ENCODE data around the gene CALCB. TPM values are rescaled to one million over a fixed set of nuclear protein-coding genes. Genes with fewer than 3 reads are reported as not detected.

CALCB gene
- total RNA-seq, 1 experiment from 2014 or later = 22.3 TPM

DNA sequence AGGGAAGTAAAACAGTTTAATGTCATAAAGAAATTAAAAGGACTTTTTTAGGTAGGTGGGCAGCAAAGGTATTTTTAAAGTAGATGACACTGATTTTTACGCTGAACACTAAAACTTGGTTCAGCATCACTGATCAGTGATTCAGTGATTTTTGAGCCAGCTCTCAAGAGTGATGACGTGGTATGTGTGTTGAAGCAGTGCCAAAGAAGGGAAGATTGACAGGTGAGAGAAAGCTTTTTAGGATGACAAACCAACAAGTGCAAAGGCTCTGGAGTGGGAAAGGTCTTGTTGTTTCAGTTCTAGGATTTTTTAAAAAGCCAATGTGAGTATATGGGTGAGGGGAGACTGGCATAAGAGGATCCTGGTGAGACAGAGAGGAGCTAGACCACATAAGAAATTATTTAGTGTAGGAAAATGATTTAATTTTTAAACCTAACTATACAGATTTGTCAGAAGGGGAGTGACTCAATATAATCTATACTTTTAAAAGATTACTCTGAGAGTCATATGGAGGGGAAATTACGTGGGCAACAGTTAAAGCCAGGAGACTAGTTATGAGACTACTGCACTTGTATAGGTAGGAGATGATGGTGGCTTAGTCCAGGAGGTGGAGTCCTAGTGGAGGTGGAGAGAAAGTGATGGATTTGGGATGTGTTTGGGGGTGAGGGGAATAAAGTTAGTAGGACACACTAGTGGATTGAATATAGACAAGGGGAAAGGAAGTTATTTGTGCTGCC lies 17.6 kb upstream of the CALCB start:
- CTCF ChIA-PET = no interaction called here
- intact Hi-C loops (cut with micrococcal nuclease; ENCODE audit: unreplicated experiment) = no loop called here
- no peak overlapping the region for H3K4me3 ChIP-seq (ENCODE audit: low read depth, low read length, poor library complexity, severe bottlenecking)
- H3K27ac ChIP-seq (ENCODE audit: low read depth, low read length, poor library complexity, severe bottlenecking) = no peak overlapping the region
- H3K4me1 ChIP-seq (ENCODE audit: insufficient read depth, low read length, poor library complexity, severe bottlenecking) = no peaks in the 10 kb centered on the region
- DNase-seq (ENCODE audit: low spot score) = no peak
- no peaks in the 10 kb centered on the region for H3K36me3 ChIP-seq (ENCODE audit: insufficient read depth, low read length, poor library complexity, severe bottlenecking)
- no TSS peak for BruUV-seq (replicated peaks)
- TF ChIP-seq, protein P1, sequence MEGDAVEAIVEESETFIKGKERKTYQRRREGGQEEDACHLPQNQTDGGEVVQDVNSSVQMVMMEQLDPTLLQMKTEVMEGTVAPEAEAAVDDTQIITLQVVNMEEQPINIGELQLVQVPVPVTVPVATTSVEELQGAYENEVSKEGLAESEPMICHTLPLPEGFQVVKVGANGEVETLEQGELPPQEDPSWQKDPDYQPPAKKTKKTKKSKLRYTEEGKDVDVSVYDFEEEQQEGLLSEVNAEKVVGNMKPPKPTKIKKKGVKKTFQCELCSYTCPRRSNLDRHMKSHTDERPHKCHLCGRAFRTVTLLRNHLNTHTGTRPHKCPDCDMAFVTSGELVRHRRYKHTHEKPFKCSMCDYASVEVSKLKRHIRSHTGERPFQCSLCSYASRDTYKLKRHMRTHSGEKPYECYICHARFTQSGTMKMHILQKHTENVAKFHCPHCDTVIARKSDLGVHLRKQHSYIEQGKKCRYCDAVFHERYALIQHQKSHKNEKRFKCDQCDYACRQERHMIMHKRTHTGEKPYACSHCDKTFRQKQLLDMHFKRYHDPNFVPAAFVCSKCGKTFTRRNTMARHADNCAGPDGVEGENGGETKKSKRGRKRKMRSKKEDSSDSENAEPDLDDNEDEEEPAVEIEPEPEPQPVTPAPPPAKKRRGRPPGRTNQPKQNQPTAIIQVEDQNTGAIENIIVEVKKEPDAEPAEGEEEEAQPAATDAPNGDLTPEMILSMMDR (conservative IDR thresholded peaks at IDR 0.05; ENCODE audit: low read depth, low read length) = no peak
- TF ChIP-seq EZH2 (IDR thresholded peaks at IDR 0.05; ENCODE audit: borderline replicate concordance, low read depth, low read length, poor library complexity, severe bottlenecking) = no peak
- H3K27me3 ChIP-seq (replicated peaks; ENCODE audit: insufficient read depth, low read depth, low read length, poor library complexity) = no peaks in the 10 kb centered on the region
- POLR2A ChIA-PET (ENCODE audit: low non-redundant PET) = no interaction called here
- no peaks in the 10 kb centered on the region for H3K9me3 ChIP-seq (ENCODE audit: low read depth, low read length, poor library complexity, severe bottlenecking)

DNA sequence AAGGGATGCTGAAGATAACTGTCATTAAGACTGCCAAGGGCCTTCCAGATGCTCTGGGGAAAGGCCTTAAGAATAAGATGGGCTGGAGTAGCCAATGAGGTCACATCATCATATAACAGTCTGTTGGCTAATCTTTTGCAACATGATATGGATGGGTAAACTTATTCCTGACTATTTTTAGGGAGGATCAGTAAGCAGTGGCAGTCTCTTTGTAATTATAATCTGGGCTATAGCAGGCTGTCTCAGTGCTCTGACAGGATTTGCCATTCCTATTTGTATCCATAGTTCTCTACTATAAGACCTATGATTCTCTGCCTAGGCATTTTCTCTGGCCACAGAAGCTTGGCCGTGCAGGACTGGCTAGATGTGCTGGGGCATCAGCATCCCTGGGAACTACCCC lies 16.1 kb upstream of the CALCB start:
- CTCF ChIA-PET = no interaction called here
- intact Hi-C loops (cut with micrococcal nuclease; ENCODE audit: unreplicated experiment) = no loop called here

GRCh38 chr11:15059132-15059915 lies 14.1 kb upstream of the CALCB start:
- Histone ChIP-seq H3K27me3 (replicated peaks; ENCODE audit: insufficient read depth, low read depth, low read length, poor library complexity) (no peaks in the 10 kb centered on the region), H3K4me3 (ENCODE audit: low read depth, low read length, poor library complexity, severe bottlenecking) (no peak overlapping the region), H3K36me3 (ENCODE audit: insufficient read depth, low read length, poor library complexity, severe bottlenecking) (no peaks in the 10 kb centered on the region), H3K27ac (ENCODE audit: low read depth, low read length, poor library complexity, severe bottlenecking) (no peak overlapping the region), H3K9me3 (ENCODE audit: low read depth, low read length, poor library complexity, severe bottlenecking) (no peaks in the 10 kb centered on the region), H3K4me1 (ENCODE audit: insufficient read depth, low read length, poor library complexity, severe bottlenecking) (no peaks in the 10 kb centered on the region)
- POLR2A ChIA-PET (ENCODE audit: low non-redundant PET) = no interaction called here
- BruUV-seq (replicated peaks) = no TSS peak
- intact Hi-C loops (cut with micrococcal nuclease; ENCODE audit: unreplicated experiment) = no loop called here
- no peak for DNase-seq (ENCODE audit: low spot score)
- TF ChIP-seq, protein P1 (conservative IDR thresholded peaks at IDR 0.05; ENCODE audit: low read depth, low read length) = no peak
- TF ChIP-seq EZH2 (IDR thresholded peaks at IDR 0.05; ENCODE audit: borderline replicate concordance, low read depth, low read length, poor library complexity, severe bottlenecking) = no peak
- CTCF ChIA-PET = interaction anchor here (1.0 kb wide), 1 partner anchor 16 kb away, joined by 3 read pairs; no protein-coding TSS in a partner anchor

More for the DNA sequence above, 16.1 kb upstream of the CALCB start:
- no TSS peak for BruUV-seq (replicated peaks)
- DNase-seq (ENCODE audit: low spot score) = no peak
- TF ChIP-seq, protein P1 (conservative IDR thresholded peaks at IDR 0.05; ENCODE audit: low read depth, low read length) = no peak
- no peak for TF ChIP-seq EZH2 (IDR thresholded peaks at IDR 0.05; ENCODE audit: borderline replicate concordance, low read depth, low read length, poor library complexity, severe bottlenecking)
- Histone ChIP-seq H3K9me3 (ENCODE audit: low read depth, low read length, poor library complexity, severe bottlenecking) (no peaks in the 10 kb centered on the region), H3K27me3 (replicated peaks; ENCODE audit: insufficient read depth, low read depth, low read length, poor library complexity) (no peaks in the 10 kb centered on the region), H3K4me1 (ENCODE audit: insufficient read depth, low read length, poor library complexity, severe bottlenecking) (no peaks in the 10 kb centered on the region), H3K27ac (ENCODE audit: low read depth, low read length, poor library complexity, severe bottlenecking) (no peak overlapping the region), H3K36me3 (ENCODE audit: insufficient read depth, low read length, poor library complexity, severe bottlenecking) (no peaks in the 10 kb centered on the region), H3K4me3 (ENCODE audit: low read depth, low read length, poor library complexity, severe bottlenecking) (no peak overlapping the region)
- POLR2A ChIA-PET (ENCODE audit: low non-redundant PET) = no interaction called here
